Measurements from ENCODE around the gene SUN1.

The SUN1 gene

GRCh38 chr7:879706-880105, 47.4 kb downstream of the SUN1 start:
- no peak for DNase-seq

- no peak for DNase-seq
These were observed 48.2 kb downstream of the SUN1 start for GRCh38 chr7:880450-880849.

GRCh38 chr7:881441-882234, 49.4 kb downstream of the SUN1 start:
- no peak for DNase-seq

GRCh38 chr7:882336-883035, 50.2 kb downstream of the SUN1 start:
- no peak for DNase-seq

- DNase-seq: no peak
These were observed 51.1 kb downstream of the SUN1 start for GRCh38 chr7:883055-884021.

- DNase-seq: no peak
These were observed 52.1 kb downstream of the SUN1 start for GRCh38 chr7:884191-885003.

- no peak for DNase-seq
These were observed 53.1 kb downstream of the SUN1 start for GRCh38 chr7:885261-885892.

- DNase-seq: no peak
These were observed 53.8 kb downstream of the SUN1 start for GRCh38 chr7:885893-886625.

- no peak for DNase-seq
These were observed 54.6 kb downstream of the SUN1 start for GRCh38 chr7:886626-887487.

GRCh38 chr7:887488-887820, 55.2 kb downstream of the SUN1 start:
- DNase-seq: no peak

GRCh38 chr7:888081-889024, 56.1 kb downstream of the SUN1 start:
- DNase-seq: no peak

- DNase-seq: no peak
These were observed 56.7 kb downstream of the SUN1 start for GRCh38 chr7:889025-889390.

GRCh38 chr7:889391-889790, 57.1 kb downstream of the SUN1 start:
- no peak for DNase-seq

- no peak for DNase-seq
These were observed 58.6 kb downstream of the SUN1 start for GRCh38 chr7:890868-891267.

GRCh38 chr7:891291-891690, 59.0 kb downstream of the SUN1 start:
- no peak for DNase-seq

- DNase-seq: no peak
These were observed 59.5 kb downstream of the SUN1 start for GRCh38 chr7:891805-892204.

GRCh38 chr7:892648-893593, 60.6 kb downstream of the SUN1 start:
- no peak for DNase-seq

- DNase-seq: no peak
These were observed 61.4 kb downstream of the SUN1 start for GRCh38 chr7:893686-894085.

Data from EL (cell line).